Mesenteric fat pad (tissue), 1 donor: Measurements from ENCODE around the gene TSC22D2. TPM values are rescaled to one million over a fixed set of nuclear protein-coding genes. Genes with fewer than 3 reads are reported as not detected.

Experiments used
- DNase-seq: peaks from one replicate; pipeline ENCODE4 v3.0.0-alpha.2; 2020; ENCODE audit warnings: low spot score
- total RNA-seq: library from RNA; stranded (reverse); fragmentation: NEBNext Ultra II Directional; extraction: Animal tissue kit (Norgen Biotek cat#: 25700); gene quantifications from one replicate; pipeline ENCODE4 v1.2.1, GENCODE V29; 2021
- donor health status: DM: yes; HTN: yes; CAD: no.

TSC22D2 gene
- total RNA-seq, 1 donor from 2014 or later: 41.5 TPM

DNA sequence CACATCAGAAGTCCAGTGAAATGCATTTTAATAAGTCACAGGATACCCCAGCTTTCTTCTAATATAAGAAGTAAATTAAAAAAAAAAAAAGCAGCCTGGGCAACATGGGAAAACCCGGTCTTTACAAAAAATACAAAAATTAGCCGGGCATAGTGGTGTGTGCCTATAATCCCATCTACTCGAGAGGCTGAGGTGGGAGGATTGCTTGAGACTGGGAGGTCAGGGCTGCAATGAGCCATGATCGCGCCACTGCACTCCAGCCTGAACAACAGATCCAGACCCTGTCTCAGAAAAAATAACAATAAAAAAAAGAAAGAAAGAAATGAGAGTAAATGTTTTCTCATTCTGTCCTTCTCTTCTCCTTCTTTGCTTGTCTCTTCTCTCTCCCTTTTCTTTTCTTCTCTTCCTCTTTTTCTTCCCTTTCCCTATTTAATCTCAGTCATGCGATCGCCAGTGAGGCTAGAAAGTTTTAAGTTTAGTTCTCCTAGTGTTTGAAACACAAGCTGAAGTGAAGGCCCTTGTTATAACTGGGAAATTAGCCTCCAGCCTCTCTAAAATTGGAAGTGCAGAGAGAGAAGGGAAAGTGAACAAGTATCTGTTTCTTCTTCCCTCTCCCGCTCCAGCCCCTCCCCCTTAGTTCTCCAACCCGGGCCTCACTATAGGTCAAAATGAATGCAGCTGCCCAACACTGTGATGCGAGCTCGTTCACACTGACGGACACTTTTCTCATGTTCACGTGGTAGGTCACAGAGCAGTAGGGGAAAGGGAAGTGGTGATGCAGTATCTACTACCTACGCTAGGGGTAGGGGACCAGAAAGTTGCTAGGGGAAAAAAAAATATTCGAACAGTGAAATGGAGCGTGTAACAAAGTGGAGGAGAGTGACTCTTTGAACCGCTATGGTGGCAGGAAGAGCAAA is 23.5 kb upstream of the TSC22D2 start:
- no peak for DNase-seq

DNA sequence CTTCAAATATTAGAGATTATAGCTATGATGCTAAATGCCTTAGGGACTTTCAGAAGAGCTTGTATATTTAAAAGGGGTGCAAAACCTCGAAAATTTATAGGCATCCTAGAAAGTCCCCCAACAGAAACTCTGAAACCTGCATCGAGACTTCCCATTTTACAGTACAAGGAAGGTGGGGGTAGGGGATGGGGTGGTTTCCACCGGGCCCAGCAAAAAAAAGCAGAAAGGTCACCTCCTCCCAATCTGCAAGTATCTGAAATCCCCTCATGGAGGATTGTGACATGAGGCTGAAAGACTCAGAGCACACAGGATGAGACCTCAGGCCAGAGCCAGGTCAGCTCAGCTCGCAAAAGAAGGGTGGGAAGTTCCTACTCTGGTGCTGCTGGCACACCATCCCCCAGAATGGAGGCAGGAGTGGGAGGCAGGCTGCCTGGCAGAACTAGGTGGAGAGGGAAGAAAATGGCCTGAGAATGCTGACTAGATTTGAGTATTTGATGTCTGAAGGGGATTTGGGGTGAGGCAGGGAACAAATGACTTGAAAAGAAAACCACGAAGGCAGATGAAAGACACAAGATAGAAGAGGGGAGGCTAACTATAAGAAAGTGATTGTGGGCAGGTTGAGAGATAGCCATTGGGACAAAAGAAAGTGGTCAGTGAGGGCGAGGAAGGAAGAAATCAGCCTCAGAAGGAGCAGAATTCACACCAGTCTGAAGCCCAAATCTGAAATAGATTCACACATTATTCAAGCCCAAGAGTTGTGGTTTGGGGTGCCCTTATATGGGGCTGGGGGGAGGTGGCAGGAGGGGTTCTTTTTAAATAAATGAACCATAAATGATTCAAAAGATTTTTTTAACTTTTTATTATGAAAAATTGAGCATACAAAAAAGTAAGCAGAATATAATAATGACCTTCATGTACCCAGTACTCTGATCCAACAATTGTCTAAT is 22.5 kb upstream of the TSC22D2 start:
- no peak for DNase-seq

DNA sequence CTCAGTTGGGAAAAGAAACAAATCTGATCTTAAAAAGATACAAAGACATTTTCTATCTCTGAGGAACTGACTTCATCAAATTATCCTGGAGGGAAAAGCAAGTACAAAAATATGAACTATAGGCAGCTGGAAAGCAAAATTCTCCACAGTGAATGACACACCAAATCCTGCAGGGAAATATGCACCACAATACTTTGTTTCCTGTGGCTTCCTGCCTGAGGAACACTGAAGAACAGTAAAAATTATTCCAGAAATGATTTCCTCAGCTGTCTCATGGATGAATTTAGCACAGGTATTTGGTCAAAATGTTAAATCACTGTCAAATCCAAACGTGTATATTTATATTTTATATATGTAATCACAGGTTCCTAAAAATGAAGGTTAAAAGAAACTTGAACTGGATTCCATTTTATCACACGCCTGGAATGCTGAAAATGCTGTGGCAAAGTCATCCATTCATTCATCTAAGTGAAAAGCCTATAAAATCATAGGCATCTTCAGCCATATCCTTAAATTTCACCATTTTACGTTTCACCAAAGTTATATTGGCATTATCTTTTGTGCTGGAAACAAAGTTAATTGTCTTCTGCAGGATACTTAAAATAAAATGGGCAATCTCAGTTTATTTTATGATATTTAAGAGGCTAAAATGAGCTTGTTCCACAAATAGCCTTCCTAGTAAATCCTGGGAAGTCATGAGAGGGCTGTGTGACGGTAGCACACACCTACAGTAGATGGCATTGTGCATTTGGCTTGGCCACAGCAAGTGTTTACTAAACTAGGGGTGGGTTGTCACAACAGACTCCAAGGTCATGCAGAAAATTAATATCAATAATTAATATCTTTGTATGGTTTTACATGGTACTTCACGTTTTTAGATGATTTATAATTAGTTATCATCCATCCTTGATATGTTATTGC is 19.3 kb upstream of the TSC22D2 start:
- DNase-seq: no peak

DNA sequence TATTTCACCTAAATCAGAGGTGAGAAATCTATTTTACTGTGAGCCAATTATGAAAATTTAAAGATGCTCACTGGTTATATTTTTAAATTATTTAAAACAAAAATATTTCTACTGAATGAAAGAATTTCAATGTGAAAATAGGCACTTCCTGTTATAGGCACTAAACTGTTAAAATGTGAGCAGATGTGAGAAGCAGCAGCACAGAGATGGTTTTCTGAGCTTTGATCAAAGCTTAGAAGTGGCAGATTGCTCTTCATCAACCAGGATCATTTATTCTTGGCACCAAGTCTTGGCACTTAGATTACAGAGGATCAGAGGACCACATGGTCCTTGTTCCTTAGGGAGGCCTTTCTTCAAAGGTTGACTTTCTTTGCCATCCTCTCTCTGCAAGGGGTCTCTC is 18.0 kb upstream of the TSC22D2 start:
- DNase-seq: no peak

DNA sequence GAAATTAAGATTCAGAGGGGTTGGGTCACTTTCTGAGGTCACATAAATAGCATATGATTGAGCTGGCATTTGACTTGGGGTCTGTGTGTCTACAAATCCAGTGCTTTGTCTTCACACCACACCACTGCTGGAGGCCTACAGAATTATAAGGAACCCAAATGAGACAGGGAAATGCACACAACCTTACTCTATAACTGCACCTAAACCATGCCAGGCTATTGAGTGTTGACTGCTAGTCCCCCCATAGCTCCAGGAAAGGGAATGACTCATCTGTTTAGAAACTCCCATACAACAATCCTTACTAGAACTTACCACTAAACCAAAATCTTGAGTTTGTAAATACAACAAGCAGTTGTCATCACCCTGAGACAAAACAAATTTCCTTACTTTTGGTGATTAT is 16.9 kb upstream of the TSC22D2 start:
- no peak for DNase-seq

DNA sequence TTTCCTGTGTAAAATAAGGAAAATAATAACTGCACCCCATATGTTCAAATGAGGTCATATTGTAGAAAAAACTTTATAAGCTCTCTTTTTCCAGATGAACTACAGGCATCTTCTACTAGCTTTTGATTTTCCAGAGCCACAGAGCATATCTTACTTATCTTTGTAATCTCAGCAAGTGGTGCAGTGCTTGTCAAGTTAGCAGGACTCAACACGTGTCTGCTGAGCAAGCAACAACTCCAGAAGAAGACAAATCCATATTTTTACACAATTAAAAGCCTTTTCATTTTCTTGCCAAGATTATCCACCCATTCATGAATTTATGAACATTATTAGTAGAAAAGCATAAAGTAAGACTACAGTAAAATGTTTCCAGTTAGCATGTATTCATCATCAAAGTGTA is 14.4 kb upstream of the TSC22D2 start:
- DNase-seq: no peak

DNA sequence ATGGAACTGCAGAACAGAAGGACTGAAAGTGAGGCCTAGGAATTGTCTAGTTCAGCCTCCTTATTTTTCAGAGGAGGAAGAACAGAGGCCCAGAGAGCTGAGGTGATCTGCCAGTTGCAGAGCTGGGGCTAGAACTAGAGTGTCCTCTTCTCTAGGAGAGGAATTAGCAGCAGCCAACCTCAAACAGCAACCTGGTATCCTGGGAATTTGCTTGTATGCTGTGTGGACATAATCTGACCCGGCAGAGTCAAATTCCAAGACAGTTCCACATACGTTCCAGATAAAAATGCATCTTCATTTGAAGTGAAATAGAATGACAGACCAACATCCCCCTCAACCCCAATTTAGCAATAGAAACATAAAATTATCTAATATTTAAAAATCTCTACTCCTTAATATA is 13.5 kb upstream of the TSC22D2 start:
- DNase-seq: no peak

DNA sequence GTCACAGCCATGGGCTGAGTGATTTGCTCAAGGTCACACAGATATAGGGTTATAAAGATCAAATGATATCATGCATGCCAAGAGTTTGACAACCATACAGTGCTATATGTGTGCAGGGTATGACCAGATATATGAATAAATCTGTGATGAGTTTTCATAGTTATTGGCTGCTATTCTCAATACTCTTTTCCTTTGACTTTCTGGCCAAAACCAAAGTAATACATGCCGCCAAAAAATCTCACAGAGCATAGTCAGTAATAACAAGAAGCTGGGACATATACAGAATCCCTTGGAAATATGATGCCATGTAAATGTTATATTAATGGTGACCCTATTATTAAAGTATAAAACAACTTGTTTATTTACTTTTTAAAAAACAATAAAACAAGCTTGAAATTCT is 11.6 kb upstream of the TSC22D2 start:
- no peak for DNase-seq

DNA sequence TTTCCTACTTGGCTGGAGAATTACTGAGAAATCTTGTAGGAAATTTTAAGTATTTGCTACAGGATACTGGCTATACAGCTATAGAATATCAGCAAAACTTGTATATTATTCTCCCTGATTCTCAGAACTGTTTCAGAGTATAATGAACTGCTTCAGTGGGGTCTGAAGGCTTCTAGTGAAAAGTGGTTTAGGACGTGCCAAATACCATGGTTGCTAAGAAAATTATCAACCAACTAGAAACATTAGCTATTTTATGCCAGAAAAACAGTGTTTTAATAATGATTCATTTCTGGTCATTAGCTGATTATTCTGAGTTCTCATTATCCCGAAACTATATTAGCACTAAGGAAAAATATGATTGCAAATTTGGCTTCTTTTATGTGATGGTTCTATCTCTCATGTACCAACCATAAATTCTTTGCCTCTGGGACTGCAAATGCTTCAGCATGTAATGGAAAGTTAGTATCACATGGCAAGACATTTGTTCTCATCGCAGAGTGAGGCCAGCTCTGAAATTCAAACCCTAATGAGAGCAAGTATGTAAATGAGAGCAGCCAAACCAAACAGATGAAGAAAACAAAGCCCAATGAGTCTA is 11.0 kb upstream of the TSC22D2 start:
- no peak for DNase-seq

DNA sequence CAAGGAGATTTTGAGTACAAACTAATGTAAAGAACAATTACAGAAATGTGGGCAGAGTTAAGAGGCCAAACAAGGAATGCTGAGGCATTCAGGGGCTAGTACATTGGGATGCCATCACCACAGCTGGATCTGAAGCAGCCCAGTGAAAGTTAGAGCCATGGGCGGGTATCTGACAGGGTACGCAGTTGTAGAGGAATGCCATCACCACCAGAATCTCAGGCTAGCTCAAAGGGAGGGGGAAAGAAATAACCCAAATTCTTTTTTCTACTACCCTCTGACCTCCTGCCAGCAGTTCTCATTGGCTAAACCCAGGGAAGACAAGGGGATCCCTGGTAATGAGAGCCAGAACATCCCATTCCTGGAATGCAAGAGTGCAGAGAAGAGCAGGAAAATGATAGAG is 9.0 kb upstream of the TSC22D2 start:
- no peak for DNase-seq

DNA sequence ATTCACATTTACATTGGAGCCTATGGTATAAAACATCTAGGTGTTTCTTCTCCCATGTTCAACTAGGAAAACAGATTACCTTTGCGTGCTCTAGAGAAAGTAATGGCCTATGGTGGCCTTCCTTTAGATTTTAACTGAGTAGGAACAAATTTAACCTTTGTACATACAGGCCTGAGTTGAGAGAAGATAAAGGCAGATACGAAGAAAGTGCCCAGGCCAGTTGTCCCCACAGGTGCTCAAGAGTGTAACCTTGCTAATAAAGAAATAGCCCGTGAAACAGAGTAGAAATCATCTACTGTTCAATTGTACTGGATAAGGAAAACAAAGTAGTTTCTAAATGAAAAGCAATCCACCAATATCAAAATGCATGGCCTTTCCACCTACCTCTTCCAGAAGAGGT is 6.8 kb upstream of the TSC22D2 start:
- DNase-seq: no peak

DNA sequence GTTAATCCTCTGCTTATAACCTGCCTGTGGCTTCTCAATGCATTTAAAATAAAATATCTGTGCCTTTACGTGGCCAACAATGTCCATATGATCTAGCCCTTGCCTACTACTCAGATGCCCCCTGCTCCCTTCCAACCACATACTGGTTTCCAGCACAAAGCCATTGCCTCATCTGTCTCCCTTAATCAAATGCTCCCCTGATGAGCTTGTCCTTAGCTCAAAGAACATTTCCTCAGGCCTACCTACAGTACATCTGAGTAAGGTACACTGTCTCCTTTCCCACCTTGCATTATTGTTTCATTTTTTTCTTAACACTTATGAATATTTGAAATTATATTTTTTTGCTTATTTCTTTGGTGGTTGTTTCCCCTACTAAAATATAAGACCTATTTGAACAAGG is 5.9 kb upstream of the TSC22D2 start:
- no peak for DNase-seq

DNA sequence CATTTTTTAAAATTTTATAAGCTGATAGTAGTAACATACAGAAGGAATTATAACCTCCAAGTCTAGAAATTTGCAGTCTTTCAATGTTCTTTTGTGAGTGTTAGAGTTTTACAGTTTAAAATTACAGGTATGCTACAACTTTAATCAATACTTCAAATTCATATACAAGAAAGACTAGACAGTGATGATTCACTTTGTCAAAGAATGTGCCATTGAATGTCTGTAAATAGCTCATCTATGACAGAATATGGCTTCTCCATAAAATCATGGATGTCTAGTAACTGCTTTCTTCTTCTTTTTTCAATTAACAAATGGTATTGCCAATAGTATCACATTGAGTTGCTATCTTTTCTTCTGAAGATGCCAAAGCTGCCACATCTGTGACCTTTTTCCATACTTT is 4.1 kb upstream of the TSC22D2 start:
- no peak for DNase-seq

DNA sequence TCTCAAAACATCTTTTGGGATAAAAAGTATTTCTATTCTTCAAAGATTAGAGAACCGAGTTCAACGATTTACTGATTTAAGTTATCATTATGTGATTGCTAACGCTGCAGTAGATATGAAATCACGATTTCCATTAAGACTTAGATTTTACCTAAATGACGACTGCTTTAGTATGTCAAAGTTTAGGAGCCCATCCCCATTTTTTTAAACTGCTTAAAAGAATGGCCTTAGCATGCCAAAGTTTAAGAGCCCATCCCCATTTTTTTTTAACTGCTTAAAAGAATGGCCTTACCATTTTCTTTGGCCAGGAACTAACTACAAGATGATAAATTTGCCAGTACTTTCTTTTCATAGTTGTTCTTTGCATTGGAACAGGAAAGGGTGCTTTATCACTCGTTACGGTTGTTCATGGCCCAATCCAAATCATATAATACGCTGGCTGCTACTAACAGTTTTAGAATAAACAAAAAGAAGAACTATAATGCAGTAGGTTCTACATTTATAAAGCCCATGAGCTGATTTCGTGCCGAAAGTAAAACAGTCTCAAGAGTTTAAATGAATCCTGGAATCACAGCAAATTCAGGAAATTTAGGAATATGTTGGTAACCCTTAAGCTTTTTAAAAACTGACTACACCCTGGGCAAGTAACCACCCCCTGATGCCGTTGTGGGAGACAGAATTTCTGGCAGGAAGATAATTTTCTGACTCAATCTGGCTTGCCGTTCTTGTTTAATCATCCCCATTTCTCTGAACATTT is 869 bp upstream of the TSC22D2 start:
- no peak for DNase-seq

DNA sequence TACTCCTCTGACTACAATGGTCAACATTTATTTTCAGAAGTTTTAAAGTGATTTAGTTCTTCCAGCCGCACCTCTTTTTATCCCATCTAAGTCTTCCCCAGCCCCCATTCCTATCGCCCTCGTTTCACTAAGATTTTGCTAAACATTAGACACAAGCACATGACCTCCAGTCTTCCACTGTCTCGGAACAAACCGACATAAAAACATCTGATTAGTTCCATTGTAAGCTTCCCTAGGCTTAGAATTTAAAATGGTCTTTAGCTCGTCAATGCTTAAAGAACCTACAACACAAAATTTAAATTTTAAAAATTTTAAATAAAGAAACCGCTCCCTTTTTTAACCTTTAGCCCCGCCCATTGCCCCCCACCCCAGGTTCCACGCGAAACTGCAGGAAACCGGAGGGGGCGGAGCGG is 284 bp upstream of the TSC22D2 start:
- DNase-seq: no peak

DNA sequence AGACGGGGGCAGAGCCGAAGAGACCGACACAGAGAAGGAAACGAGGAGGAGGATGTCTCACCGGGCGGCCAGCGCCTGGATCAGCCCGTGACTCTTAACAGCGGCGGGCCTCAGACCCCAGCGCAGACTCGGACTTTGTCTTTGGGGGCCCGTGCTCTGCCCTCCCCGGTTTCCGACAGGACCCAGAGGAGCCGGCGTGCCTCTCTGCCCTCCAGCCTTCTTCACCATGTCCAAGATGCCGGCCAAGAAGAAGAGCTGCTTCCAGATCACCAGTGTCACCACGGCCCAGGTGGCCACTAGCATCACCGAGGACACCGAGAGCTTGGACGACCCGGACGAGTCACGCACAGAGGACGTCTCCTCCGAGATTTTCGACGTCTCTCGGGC is 1.0 kb downstream of the TSC22D2 start:
- no peak for DNase-seq

DNA sequence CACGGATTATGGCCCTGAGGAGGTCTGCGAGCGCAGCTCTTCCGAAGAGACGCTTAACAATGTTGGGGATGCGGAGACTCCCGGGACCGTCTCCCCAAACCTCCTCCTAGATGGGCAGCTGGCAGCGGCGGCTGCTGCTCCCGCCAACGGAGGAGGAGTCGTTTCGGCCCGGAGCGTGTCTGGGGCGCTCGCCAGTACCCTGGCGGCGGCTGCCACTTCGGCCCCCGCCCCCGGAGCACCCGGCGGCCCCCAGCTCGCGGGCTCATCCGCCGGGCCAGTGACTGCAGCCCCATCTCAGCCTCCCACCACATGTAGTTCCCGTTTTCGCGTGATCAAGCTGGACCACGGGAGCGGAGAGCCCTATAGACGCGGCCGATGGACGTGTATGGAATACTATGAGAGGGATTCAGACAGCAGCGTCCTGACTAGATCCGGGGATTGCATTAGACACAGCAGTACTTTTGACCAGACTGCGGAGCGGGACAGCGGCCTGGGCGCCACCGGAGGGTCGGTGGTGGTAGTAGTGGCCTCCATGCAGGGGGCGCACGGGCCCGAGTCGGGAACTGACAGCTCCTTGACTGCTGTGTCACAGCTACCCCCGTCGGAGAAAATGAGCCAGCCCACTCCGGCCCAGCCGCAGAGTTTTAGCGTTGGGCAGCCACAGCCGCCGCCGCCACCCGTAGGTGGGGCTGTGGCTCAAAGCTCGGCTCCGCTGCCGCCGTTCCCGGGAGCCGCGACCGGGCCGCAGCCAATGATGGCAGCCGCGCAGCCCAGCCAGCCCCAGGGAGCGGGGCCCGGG is 1.6 kb downstream of the TSC22D2 start:
- peak; percentile 92 for DNase-seq

DNA sequence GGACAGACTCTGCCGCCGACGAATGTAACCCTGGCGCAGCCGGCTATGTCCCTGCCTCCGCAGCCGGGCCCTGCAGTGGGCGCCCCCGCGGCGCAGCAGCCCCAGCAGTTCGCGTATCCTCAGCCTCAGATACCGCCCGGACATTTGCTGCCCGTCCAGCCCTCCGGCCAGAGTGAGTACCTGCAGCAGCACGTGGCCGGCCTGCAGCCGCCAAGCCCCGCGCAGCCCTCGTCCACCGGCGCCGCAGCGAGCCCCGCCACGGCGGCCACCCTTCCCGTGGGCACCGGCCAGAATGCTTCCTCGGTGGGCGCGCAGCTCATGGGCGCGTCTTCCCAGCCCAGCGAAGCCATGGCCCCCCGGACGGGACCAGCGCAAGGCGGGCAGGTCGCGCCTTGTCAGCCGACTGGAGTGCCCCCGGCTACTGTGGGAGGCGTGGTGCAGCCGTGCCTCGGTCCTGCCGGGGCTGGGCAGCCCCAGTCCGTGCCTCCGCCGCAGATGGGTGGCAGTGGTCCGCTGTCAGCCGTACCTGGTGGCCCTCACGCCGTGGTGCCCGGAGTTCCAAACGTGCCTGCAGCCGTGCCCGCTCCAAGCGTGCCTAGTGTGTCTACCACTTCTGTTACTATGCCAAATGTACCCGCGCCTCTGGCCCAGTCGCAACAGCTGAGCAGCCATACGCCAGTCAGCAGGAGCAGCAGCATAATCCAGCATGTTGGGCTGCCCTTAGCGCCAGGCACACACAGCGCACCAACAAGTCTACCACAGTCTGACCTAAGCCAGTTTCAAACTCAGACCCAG is 2.4 kb downstream of the TSC22D2 start:
- DNase-seq: peak; percentile 88
